PFSK-1 (cell line): ENCODE measurements around the gene PAPLN.

Source experiments
- SIN3A ChIP-seq: IDR thresholded peaks from 2 replicates; pipeline ENCODE4 v1.6.1; 2012; ENCODE audit warnings: mild to moderate bottlenecking, low read length, moderate library complexity, borderline replicate concordance; ENCODE audit not compliant: insufficient read depth
- TAF1 ChIP-seq: IDR thresholded peaks from 2 replicates; pipeline ENCODE4 v1.6.1; 2012; ENCODE audit warnings: low read length, control low read depth, borderline replicate concordance; ENCODE audit not compliant: insufficient read depth

DNA sequence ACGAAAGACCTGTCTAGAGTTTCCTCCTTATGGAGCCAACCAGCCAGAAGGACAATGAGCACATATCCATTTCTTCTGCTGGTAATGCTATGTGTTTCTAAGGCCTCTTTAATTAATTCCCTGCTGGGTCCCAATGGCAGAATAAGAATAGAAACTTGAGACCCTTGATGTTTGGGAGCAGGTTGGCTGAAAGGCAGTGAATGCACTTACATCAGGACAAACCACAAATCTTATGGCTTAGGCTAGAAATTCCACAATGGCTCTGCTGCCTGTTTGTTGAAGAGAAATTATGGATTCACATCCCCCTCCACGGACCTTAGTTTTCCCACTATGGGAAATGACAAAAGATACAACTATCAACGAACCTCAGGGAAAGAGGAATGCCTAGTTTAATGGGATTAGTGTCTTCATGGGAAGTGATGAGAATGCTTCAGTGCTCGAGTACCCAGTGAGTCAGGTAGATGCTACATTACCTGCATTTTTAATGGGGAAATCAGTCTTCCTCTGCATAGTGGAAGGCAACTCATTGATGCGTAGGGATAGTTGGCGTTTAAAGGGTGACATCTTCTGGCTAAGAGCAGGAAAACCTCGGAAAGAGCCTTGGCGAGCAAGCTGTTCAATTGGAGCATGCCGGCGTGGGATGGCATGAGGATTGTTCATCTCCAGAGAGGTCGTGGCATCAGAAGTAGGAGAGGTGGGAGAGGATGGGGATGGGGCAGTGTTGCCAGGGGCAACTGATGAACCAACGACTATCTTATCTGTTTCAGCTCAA lies 46.5 kb downstream of the PAPLN start:
- TF ChIP-seq TAF1 (no peak), SIN3A (no peak)
